Stimulated activated CD4-positive, alpha-beta T cell treated with anti-CD3 and anti-CD28 coated beads, TNF-alpha, amount 100 ng/mL, for 1 hour (primary cell): Measurements from ENCODE around the gene MYO1F.

Source experiments
- DNase-seq, 3 donors: peaks; one replicate each; pipeline ENCODE4 v3.0.0-alpha.2; 2020; ENCODE audit warnings: low read depth in 3 of 3, low spot score in 1 of 3

Gene MYO1F

GRCh38 chr19:8499048-8499833, 78.0 kb downstream of the MYO1F start:
- DNase-seq = no peak

GRCh38 chr19:8498295-8498694, 78.9 kb downstream of the MYO1F start:
- no peak for DNase-seq

GRCh38 chr19:8494158-8494557, 83.1 kb downstream of the MYO1F start:
- no peak for DNase-seq

GRCh38 chr19:8491574-8491973, 85.7 kb downstream of the MYO1F start:
- no peak for DNase-seq

GRCh38 chr19:8490873-8491272, 86.4 kb downstream of the MYO1F start:
- no peak for DNase-seq

- no peak for DNase-seq
Measured at GRCh38 chr19:8490395-8490760, 86.9 kb downstream of the MYO1F start.

- DNase-seq = no peak
Measured at GRCh38 chr19:8489561-8490394, 87.5 kb downstream of the MYO1F start.

GRCh38 chr19:8488365-8488764, 88.9 kb downstream of the MYO1F start:
- no peak for DNase-seq

- peak in 1 of 3 donors; percentile 28 for DNase-seq
Measured at GRCh38 chr19:8487137-8487851, 89.9 kb downstream of the MYO1F start.

GRCh38 chr19:8486661-8487136, 90.5 kb downstream of the MYO1F start:
- DNase-seq = no peak

GRCh38 chr19:8485561-8486371, 91.5 kb downstream of the MYO1F start:
- no peak for DNase-seq

- no peak for DNase-seq
Measured at GRCh38 chr19:8484331-8484894, 92.8 kb downstream of the MYO1F start.

- no peak for DNase-seq
Measured at GRCh38 chr19:8483165-8483564, 94.1 kb downstream of the MYO1F start.

GRCh38 chr19:8482696-8483095, 94.5 kb downstream of the MYO1F start:
- DNase-seq = no peak

GRCh38 chr19:8481616-8482015, 95.6 kb downstream of the MYO1F start:
- DNase-seq = no peak

- no peak for DNase-seq
Measured at GRCh38 chr19:8481201-8481600, 96.0 kb downstream of the MYO1F start.

- DNase-seq = no peak
Measured at GRCh38 chr19:8478598-8478997, 98.6 kb downstream of the MYO1F start.

- DNase-seq = no peak
Measured at GRCh38 chr19:8477889-8478288, 99.4 kb downstream of the MYO1F start.

GRCh38 chr19:8476524-8476923, 100.7 kb downstream of the MYO1F start:
- DNase-seq = no peak

- DNase-seq = no peak
Measured at GRCh38 chr19:8475005-8475404, 102.2 kb downstream of the MYO1F start.
